GM15510 (cell line): ENCODE measurements around the gene SYNPO.

Experiments
- POLR2A ChIP-seq: IDR thresholded peaks from 3 replicates; pipeline ENCODE4 v1.6.1; 2011; ENCODE audit warnings: borderline replicate concordance; ENCODE audit not compliant: insufficient read length; ENCODE audit errors: extremely low read depth

SYNPO gene

GRCh38 chr5:150615141-150615699 is 25.2 kb upstream of the SYNPO start:
- TF ChIP-seq POLR2A, result no peak

- TF ChIP-seq POLR2A, result no peak
Observed at GRCh38 chr5:150616024-150616470, 24.4 kb upstream of the SYNPO start.

- no peak for TF ChIP-seq POLR2A
Observed at GRCh38 chr5:150616506-150616905, 24.0 kb upstream of the SYNPO start.

GRCh38 chr5:150618163-150618562 is 22.3 kb upstream of the SYNPO start:
- TF ChIP-seq POLR2A, result no peak

DNA sequence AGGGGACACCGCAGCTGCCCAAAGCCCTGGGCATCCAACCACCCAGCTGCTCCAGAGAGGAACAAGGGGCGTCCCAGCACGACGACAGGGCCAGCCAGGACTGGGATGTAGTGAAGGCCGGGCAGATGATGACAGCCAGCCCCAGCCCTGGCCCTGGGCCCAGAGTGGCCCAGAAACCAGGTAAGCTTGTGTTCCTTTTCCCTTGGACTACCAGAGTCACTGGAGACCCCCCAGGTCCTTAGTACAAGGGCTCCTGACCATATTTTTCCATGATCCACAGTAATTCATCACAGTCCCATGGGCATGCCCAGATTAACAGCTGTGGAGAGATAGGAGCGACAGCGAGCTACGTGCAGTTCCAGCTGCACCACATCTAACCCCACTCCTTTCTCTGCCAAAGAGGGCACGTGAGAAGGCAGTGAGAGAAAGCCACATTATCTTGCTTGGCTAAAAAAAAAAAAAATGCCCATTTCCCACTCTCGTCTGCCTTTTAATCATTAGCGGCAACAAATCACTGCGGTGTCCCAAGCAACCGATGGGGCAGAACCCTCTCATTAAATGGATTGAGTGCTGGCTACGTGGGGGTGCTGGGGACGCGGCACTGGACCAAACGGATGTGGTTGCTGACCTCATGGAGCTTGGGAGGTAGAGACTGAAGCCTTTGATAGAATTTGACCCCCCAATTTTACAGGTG is 21.7 kb upstream of the SYNPO start:
- no peak for TF ChIP-seq POLR2A

DNA sequence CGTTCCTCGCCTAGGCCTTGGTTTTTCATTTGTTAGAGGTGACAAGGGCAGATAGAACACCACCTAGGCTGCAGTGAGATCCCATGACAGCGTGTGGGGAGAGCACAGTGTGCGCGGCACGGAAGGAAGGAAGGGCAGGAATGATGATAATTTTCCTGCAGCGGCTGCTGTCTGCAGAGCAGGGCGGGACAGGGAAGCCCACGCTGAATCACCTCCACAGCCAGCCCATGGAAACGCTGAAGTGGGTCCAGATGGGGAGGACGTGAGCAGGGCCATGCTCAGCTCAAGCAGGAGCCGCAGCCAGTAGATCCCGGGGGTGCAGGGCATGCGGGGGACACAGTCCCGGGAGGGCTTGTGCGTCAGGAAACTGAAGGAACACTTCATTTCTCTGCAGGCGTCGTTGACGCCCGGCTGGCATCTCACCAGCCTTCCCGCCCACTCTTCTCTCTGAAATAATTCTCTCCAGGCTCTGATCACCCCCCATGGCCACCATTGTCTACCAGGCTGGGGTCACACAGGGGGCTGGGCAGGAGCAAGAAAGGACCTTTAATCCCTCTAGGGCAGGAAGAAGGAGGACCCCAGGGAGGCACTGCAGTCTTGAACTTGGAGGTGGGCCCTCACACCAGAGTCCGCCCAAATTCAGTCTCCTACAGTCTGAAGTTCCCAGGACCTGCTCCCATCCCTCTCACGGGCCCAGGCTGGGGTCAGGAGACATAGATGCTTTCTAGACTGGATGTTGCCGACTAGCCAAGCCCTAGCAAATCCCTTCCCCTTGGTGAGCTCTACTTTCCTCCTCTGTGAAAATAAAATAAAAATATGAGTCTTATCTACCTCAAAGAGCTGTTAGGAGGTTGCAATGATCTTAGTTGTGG is 20.9 kb upstream of the SYNPO start:
- TF ChIP-seq POLR2A, result no peak

GRCh38 chr5:150621301-150621700 is 19.2 kb upstream of the SYNPO start:
- no peak for TF ChIP-seq POLR2A

DNA sequence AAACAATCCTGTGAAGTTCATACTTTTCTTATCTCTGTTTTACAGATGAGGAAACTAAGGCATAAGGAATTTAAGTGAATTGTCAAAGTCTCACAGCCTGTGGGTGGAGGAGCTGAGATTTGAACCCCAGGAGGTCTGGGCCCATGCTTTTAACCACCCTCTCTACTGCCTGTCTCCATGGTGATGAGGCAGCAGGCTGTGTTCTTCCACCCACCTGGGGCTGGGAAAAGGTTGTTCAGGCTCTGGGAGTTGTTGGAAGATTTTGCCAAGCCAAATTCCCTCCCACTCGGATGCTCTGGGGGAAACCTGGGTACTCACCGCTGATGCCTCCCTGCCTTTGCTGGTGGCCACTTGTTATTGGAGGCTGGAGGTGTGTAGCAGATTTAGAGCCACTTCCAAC is 18.3 kb upstream of the SYNPO start:
- no peak for TF ChIP-seq POLR2A

GRCh38 chr5:150623152-150623877 is 17.1 kb upstream of the SYNPO start:
- no peak for TF ChIP-seq POLR2A

DNA sequence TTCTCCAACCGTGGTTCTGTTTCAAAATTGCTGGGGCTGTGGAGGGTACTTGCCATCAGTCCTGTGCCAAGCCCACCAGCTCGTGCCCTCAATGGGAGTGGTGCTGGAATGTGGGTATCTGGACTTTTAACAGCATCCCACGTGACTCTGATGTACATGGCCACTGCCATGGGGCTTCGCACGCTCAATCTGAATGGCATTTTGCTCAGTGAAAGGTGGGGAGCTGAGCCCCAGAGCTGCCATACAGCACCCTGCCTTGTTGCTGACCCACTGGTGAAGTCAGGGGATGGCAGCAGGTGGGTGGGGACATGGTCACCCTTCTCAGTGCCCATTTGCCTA is 16.6 kb upstream of the SYNPO start:
- TF ChIP-seq POLR2A, result no peak

- TF ChIP-seq POLR2A, result no peak
Observed at GRCh38 chr5:150624334-150625163, 15.9 kb upstream of the SYNPO start.

GRCh38 chr5:150625164-150625535 is 15.3 kb upstream of the SYNPO start:
- no peak for TF ChIP-seq POLR2A

- no peak for TF ChIP-seq POLR2A
Observed at GRCh38 chr5:150625831-150626746, 14.4 kb upstream of the SYNPO start.
